Fibroblast of lung (primary cell): ENCODE data around the gene DPP6. TPM values are rescaled to one million over a fixed set of nuclear protein-coding genes. Genes with fewer than 3 reads are reported as not detected.

Source experiments
- DNase-seq, 2 donors: peaks; one replicate each; pipeline versions ENCODE4 v3.0.0 to v3.0.0-alpha.2; 2010; ENCODE audit warnings: low read depth in 2 of 2
- H2AFZ ChIP-seq: 2 replicates; pipeline ENCODE4 v1.5.1; 2012; ENCODE audit warnings: low read length, control low read depth, inconsistent platforms
- H3K27ac ChIP-seq: 2 replicates; pipeline ENCODE4 v1.5.1; 2011; ENCODE audit warnings: low read length, control low read depth; ENCODE audit not compliant: insufficient read depth
- H3K27me3 ChIP-seq: 2 replicates; pipeline ENCODE4 v1.5.1; 2011; ENCODE audit warnings: mild to moderate bottlenecking, low read length; ENCODE audit not compliant: control insufficient read depth, insufficient read depth
- H3K36me3 ChIP-seq: 2 replicates; pipeline ENCODE4 v1.5.1; 2011; ENCODE audit warnings: low read length; ENCODE audit not compliant: control insufficient read depth, insufficient read depth
- H3K4me1 ChIP-seq: 2 replicates; pipeline ENCODE4 v1.5.1; 2011; ENCODE audit warnings: low read length; ENCODE audit not compliant: control insufficient read depth, insufficient read depth; ENCODE audit errors: extremely low read depth
- H3K4me2 ChIP-seq: 2 replicates; pipeline ENCODE4 v1.5.1; 2011; ENCODE audit warnings: low read length, control low read depth; ENCODE audit not compliant: insufficient read depth; ENCODE audit errors: extremely low read depth
- H3K4me3 ChIP-seq, 4 experiments: fragments of 200-600 bp in 1 of 4; sonication (generic) in 1 of 4; replicated peaks in 1 of 4; 2 replicates each; pipeline ENCODE4 v1.5.1; 2011 to 2016; ENCODE audit warnings: low read length in 4 of 4, low read depth in 3 of 4, mild to moderate bottlenecking in 3 of 4, control low read depth in 2 of 4, inconsistent platforms in 1 of 4, mixed read lengths in 1 of 4; ENCODE audit not compliant: insufficient read depth in 1 of 4; ENCODE audit errors: control extremely low read depth in 1 of 4
- H3K79me2 ChIP-seq: 2 replicates; pipeline ENCODE4 v1.5.1; 2012; ENCODE audit warnings: mild to moderate bottlenecking, low read length, inconsistent platforms; ENCODE audit not compliant: control insufficient read depth, insufficient read depth
- H3K9ac ChIP-seq: 2 replicates; pipeline ENCODE4 v1.5.1; 2011; ENCODE audit warnings: mild to moderate bottlenecking, low read length, control low read depth; ENCODE audit not compliant: insufficient read depth
- H3K9me3 ChIP-seq: 2 replicates; pipeline ENCODE4 v1.5.1; 2012; ENCODE audit warnings: low read depth, low read length; ENCODE audit not compliant: control insufficient read depth, insufficient read depth
- H4K20me1 ChIP-seq: 2 replicates; pipeline ENCODE4 v1.5.1; 2011; ENCODE audit warnings: low read length; ENCODE audit not compliant: control insufficient read depth, insufficient read depth; ENCODE audit errors: extremely low read depth
- CTCF ChIP-seq, 2 donors: IDR thresholded peaks in 1 of 2; conservative IDR thresholded peaks in 1 of 2; 1 replicate in 1 of 2; 2 replicates in 1 of 2; pipeline ENCODE4 v1.5.1; 2011 to 2012; ENCODE audit warnings: low read length in 2 of 2, control low read depth in 1 of 2, inconsistent platforms in 1 of 2, low read depth in 1 of 2, mild to moderate bottlenecking in 1 of 2
- EZH2 ChIP-seq: IDR thresholded peaks from 2 replicates; pipeline ENCODE4 v1.5.1; 2012; ENCODE audit warnings: low read length, control low read depth, mild to moderate bottlenecking; ENCODE audit errors: missing control alignments
- polyA plus RNA-seq, 2 donors: library from polyadenylated mRNA; depleted of rRNA in 1 of 2; stranded (reverse) in 1 of 2; unstranded in 1 of 2; fragments of >200 nt; gene quantifications; 2 replicates each; pipeline ENCODE4 v1.2.1, GENCODE V29; 2011 to 2012; ENCODE audit warnings: missing spikeins in 1 of 2
- total RNA-seq: library from RNA; depleted of rRNA; stranded (reverse); fragments of >200 nt; gene quantifications from 2 replicates; pipeline ENCODE4 v1.2.1, GENCODE V29; 2014

The DPP6 gene
- total and polyA plus RNA-seq, 2 donors (not counting 1 experiment from before 2014, with no cell fraction given) = not detected

GRCh38 chr7:154419344-154419743 lies 367.1 kb downstream of the DPP6 start:
- Histone ChIP-seq H3K79me2 (no peaks in the 10 kb centered on the region), H3K9ac (no peak overlapping the region), H3K4me1 (no peaks in the 10 kb centered on the region), H3K27ac (no peak overlapping the region), H3K36me3 (no peaks in the 10 kb centered on the region), H3K4me2 (no peak overlapping the region), H2AFZ (no peak overlapping the region), H3K4me3 (no peak overlapping the region), H3K27me3 (no peaks in the 10 kb centered on the region), H3K9me3 (no peaks in the 10 kb centered on the region), H4K20me1 (no peaks in the 10 kb centered on the region)
- no peak for TF ChIP-seq CTCF (conservative IDR thresholded peaks at IDR 0.05 in 1 of 2, IDR thresholded peaks at IDR 0.05 in 1 of 2; ENCODE audit: low read depth in 1 of 2, low read length in 2 of 2)
- TF ChIP-seq EZH2 = no peak
- DNase-seq = no peak

- Histone ChIP-seq H3K36me3 (no peaks in the 10 kb centered on the region), H3K27me3 (no peaks in the 10 kb centered on the region), H3K79me2 (no peaks in the 10 kb centered on the region), H3K9ac (no peak overlapping the region), H3K4me1 (no peaks in the 10 kb centered on the region), H3K9me3 (no peaks in the 10 kb centered on the region), H3K4me3 (no peak overlapping the region), H3K27ac (no peak overlapping the region), H2AFZ (no peak overlapping the region), H3K4me2 (no peak overlapping the region), H4K20me1 (no peaks in the 10 kb centered on the region)
- DNase-seq = no peak
- no peak for TF ChIP-seq EZH2
- TF ChIP-seq CTCF (conservative IDR thresholded peaks at IDR 0.05 in 1 of 2, IDR thresholded peaks at IDR 0.05 in 1 of 2; ENCODE audit: low read depth in 1 of 2, low read length in 2 of 2) = no peak
Measured at GRCh38 chr7:154423231-154423630, 371.0 kb downstream of the DPP6 start.

GRCh38 chr7:154424350-154424749 lies 372.2 kb downstream of the DPP6 start:
- H3K79me2 ChIP-seq = no peaks in the 10 kb centered on the region
- H3K27ac ChIP-seq = no peak overlapping the region
- no peaks in the 10 kb centered on the region for H3K4me1 ChIP-seq
- H4K20me1 ChIP-seq = no peaks in the 10 kb centered on the region
- H2AFZ ChIP-seq = no peak overlapping the region
- H3K9ac ChIP-seq = no peak overlapping the region
- no peaks in the 10 kb centered on the region for H3K36me3 ChIP-seq
- no peak for TF ChIP-seq CTCF (conservative IDR thresholded peaks at IDR 0.05 in 1 of 2, IDR thresholded peaks at IDR 0.05 in 1 of 2; ENCODE audit: low read depth in 1 of 2, low read length in 2 of 2)
- TF ChIP-seq EZH2 = no peak
- no peaks in the 10 kb centered on the region for H3K9me3 ChIP-seq
- no peak for DNase-seq
- no peak overlapping the region for H3K4me3 ChIP-seq
- H3K27me3 ChIP-seq = no peaks in the 10 kb centered on the region
- H3K4me2 ChIP-seq = no peak overlapping the region
